Right kidney (tissue), 1 donor: Measurements from ENCODE around the gene TXNDC11.

Experiments used
- DNase-seq: peaks from one replicate; pipeline ENCODE4 v3.0.0-alpha.2; 2016

The TXNDC11 gene

DNA sequence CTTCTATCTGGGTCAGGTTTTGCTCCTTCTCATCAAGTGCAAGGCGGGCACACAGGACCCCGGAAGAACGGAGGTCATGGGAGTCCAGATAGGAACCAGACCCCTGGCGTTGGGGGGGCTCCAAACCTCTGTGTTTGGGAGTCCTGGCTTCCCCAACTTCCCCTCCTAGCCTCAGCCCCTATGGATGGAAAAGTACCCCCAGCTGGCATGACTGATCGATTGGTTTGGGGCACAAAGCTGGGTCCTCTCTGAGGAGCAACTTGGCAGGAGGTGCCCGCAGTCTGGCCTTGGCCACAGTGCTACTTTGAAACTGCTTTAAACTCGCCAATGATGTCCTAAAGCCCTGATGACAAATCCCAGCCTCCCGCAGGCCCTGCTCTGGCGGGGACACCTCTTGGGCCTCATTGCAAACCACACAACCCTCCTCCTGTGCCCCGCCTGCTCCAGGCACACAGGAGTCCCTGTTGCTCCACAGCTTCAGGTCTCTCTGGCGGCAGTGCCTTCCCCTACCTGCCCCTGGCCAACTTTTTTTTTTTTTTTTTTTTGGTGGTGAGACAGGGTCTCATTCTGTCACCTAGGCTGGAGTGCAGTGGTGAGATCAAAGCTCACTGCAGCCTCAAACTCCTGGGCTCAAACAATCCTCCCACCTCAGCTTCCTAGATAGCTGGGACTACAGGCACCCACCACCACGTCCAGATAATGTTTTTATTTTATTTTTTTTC, 112.5 kb downstream of the TXNDC11 start:
- DNase-seq: no peak
